Glutamatergic neuron (in vitro differentiated cells): ENCODE measurements around the gene CLIC6. TPM values are rescaled to one million over a fixed set of nuclear protein-coding genes. Genes with fewer than 3 reads are reported as not detected.

Experiments
- DNase-seq: peaks from one replicate; pipeline ENCODE4 v3.0.0; 2022
- H3K27ac Mint-ChIP-seq: one replicate; pipeline ENCODE4 v1.8.0; 2020; ENCODE audit warnings: mild to moderate bottlenecking, mixed read lengths, inconsistent platforms; ENCODE audit not compliant: unreplicated experiment
- H3K27me3 Mint-ChIP-seq: one replicate; pipeline ENCODE4 v1.8.0; 2020; ENCODE audit warnings: mild to moderate bottlenecking, moderate library complexity, mixed read lengths, inconsistent platforms; ENCODE audit not compliant: unreplicated experiment
- H3K36me3 Mint-ChIP-seq: one replicate; pipeline ENCODE4 v1.8.0; 2020; ENCODE audit warnings: mild to moderate bottlenecking, mixed read lengths, inconsistent platforms; ENCODE audit not compliant: unreplicated experiment
- H3K4me1 Mint-ChIP-seq: one replicate; pipeline ENCODE4 v1.8.0; 2020; ENCODE audit warnings: mild to moderate bottlenecking, low read depth, mixed read lengths, inconsistent platforms; ENCODE audit not compliant: unreplicated experiment
- H3K4me3 Mint-ChIP-seq: one replicate; pipeline ENCODE4 v1.8.0; 2020; ENCODE audit warnings: mild to moderate bottlenecking, mixed read lengths, inconsistent platforms; ENCODE audit not compliant: unreplicated experiment
- H3K9me3 Mint-ChIP-seq: one replicate; pipeline ENCODE4 v1.8.0; 2020; ENCODE audit warnings: mild to moderate bottlenecking, moderate library complexity, mixed read lengths, inconsistent platforms; ENCODE audit not compliant: unreplicated experiment
- total RNA-seq: library from RNA; stranded (reverse); fragmentation: NEBNext Ultra II Directional; extraction: Animal tissue kit (Norgen Biotek cat#: 25700); gene quantifications from one replicate; pipeline ENCODE4 v1.2.1, GENCODE V29; 2021; ENCODE audit not compliant: unreplicated experiment
- TF ChIP-seq, protein P1 (sequence below): fragments of 200-600 bp; sonication (generic); IDR thresholded peaks from one replicate; pipeline ENCODE4 v1.5.0; 2021; ENCODE audit not compliant: partially characterized antibody, unreplicated experiment

Gene CLIC6
- total RNA-seq, 1 donor from 2014 or later, result 0.17 TPM

- no peaks in the 10 kb centered on the region for H3K36me3 Mint-ChIP-seq
Measured at GRCh38 chr21:34762786-34763185, 94.0 kb downstream of the CLIC6 start.

DNA sequence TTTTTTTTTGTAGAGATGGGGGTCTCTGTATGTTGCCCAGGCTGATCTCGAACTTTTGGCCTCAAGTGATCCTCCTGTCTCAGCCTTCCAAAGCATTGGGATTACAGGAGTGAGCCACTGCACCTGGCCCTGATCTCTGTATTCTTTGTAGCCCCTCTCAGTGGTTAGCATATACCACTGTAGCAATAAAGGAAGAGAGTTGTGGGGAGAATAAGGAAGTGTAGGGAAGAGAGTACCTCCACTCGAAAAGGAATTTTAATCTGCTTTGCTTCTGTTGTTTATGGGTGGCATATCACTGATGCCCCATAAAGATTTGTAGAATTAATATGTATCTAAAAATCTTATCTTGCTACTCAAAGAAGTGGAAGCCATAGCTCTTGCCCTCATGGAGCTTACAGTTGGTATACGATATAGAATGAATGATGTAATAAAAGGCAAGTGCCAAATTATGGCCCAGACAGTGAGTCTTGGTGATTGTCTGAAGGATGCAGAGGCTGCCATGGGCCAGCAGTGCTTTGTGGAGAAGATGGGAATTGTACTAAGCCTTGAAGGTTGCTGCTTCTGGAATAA lies 96.0 kb downstream of the CLIC6 start:
- Mint-ChIP-seq H3K27me3 (no peaks in the 10 kb centered on the region), H3K4me3 (no peak overlapping the region), H3K27ac (no peak overlapping the region), H3K9me3 (peaks cover 2% of the 10 kb centered on the region), H3K36me3 (no peaks in the 10 kb centered on the region), H3K4me1 (no peaks in the 10 kb centered on the region)
- no peak for DNase-seq
- TF ChIP-seq, protein P1, sequence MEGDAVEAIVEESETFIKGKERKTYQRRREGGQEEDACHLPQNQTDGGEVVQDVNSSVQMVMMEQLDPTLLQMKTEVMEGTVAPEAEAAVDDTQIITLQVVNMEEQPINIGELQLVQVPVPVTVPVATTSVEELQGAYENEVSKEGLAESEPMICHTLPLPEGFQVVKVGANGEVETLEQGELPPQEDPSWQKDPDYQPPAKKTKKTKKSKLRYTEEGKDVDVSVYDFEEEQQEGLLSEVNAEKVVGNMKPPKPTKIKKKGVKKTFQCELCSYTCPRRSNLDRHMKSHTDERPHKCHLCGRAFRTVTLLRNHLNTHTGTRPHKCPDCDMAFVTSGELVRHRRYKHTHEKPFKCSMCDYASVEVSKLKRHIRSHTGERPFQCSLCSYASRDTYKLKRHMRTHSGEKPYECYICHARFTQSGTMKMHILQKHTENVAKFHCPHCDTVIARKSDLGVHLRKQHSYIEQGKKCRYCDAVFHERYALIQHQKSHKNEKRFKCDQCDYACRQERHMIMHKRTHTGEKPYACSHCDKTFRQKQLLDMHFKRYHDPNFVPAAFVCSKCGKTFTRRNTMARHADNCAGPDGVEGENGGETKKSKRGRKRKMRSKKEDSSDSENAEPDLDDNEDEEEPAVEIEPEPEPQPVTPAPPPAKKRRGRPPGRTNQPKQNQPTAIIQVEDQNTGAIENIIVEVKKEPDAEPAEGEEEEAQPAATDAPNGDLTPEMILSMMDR, result no peak

More at GRCh38 chr21:34762786-34763185, 94.0 kb downstream of the CLIC6 start:
- Mint-ChIP-seq H3K27me3 (no peaks in the 10 kb centered on the region), H3K27ac (no peak overlapping the region), H3K9me3 (peaks cover 2% of the 10 kb centered on the region), H3K4me1 (no peaks in the 10 kb centered on the region), H3K4me3 (no peak overlapping the region)
- no peak for DNase-seq
- TF ChIP-seq, protein P1, result no peak

DNA sequence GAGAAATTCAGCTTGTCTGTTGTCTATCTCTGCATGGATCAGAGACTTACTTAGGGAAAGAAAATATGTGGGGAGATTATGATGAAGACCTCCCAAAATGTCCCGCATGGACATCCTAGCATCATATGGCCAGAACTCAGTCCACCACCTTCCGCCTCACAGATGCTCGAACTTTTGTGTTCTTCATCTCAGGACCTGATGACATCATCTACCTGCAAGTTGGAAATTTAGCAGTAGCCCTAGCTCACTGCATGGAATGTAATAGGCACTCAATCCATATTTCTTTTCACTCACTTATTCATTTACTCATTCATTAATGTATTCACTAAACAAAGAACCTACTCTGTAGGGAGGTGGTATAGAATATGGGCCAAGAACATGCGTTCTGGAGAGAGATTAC lies 96.8 kb downstream of the CLIC6 start:
- H3K4me3 Mint-ChIP-seq, result no peak overlapping the region
- H3K4me1 Mint-ChIP-seq, result no peaks in the 10 kb centered on the region
- no peak overlapping the region for H3K27ac Mint-ChIP-seq
- no peaks in the 10 kb centered on the region for H3K36me3 Mint-ChIP-seq
- H3K27me3 Mint-ChIP-seq, result no peaks in the 10 kb centered on the region
- peaks cover 2% of the 10 kb centered on the region for H3K9me3 Mint-ChIP-seq
- TF ChIP-seq, protein P1, result no peak
- no peak for DNase-seq

- TF ChIP-seq, protein P1, result no peak
- DNase-seq, result no peak
- Mint-ChIP-seq H3K27ac (no peak overlapping the region), H3K36me3 (no peaks in the 10 kb centered on the region), H3K27me3 (no peaks in the 10 kb centered on the region), H3K4me1 (no peaks in the 10 kb centered on the region), H3K4me3 (no peak overlapping the region), H3K9me3 (no peaks in the 10 kb centered on the region)
Measured at GRCh38 chr21:34766862-34767261, 98.1 kb downstream of the CLIC6 start.

Other genes with a start within 250 kb of the CLIC6 start
- gene SMIM34, start 245.0 kb upstream of the CLIC6 start, total RNA-seq, result not detected
- gene KCNE1, start 156.8 kb upstream of the CLIC6 start, total RNA-seq, result 1.6 TPM
- 17.7 TPM for gene RCAN1, start 53.9 kb upstream of the CLIC6 start, total RNA-seq